HG02623 (cell line): ENCODE results near the gene PRPS1L1.

Experiments used
- ATAC-seq: cut with Tn5 transposase; IDR thresholded peaks from one replicate; pipeline ENCODE4 v1.9.1; 2021; ENCODE audit warnings: moderate library complexity; ENCODE audit not compliant: unreplicated experiment

Gene PRPS1L1

DNA sequence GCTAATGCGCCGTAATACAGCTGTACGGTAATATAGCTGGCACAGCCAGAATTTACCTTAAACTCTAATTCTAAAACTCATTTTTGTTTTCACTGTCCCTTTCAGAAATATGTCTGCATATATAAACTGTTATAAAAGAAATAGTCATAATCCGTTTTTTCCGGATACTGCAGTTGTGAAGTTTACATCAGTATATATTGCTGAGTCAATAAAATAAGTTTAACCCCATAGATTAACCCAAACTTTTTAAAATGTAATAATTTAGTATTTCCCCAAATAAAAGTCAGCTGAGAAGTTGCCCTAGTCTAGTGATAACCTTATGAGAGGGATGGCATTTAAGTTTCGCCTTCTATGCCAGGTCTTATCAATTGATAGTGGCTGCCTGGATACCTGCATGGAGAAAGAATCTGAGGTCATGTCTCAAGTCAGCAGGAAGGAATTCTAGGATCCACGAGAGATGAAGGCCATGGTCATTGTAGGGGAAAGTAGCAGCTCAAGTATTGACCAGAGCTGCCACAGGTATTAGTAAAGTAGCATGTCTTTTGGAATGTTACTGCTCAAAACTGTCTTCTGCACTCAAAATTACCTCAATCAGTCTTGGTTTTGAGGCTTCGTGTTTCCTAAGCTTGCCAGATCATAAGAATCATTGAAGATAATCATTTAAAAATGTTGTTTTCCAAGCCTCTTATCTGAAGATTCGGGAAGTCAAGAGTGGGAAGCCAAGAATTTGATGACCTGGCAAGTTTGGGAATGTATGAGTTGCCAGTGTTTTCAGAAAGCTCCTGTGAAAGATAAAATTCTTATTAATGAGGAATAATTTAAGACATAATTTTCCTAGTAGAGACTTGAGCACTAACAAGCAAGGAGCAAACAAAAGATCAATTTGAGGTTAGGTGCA lies 10.8 kb downstream of the PRPS1L1 start:
- ATAC-seq = no peak

DNA sequence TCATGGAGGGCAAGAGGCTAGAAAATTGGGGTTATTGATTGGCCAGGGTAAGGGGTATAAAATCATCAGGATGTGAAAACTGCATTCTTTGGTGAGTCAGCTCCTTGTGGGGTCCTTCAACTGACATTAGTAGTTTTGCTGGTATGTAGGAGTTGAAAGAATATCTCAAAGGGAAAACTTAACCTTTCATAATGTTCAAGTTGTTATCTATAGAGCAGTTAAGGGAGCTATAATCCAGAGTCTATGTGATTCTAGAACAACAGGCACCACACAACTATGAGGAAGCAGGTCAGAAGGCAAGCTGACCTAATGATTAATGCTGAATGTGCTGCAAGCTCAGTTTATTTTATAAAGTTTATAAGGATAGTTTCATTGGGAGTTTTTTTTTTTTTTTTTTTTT lies 13.7 kb downstream of the PRPS1L1 start:
- ATAC-seq = no peak

GRCh38 chr7:18004372-18004771 lies 23.3 kb downstream of the PRPS1L1 start:
- ATAC-seq = no peak

DNA sequence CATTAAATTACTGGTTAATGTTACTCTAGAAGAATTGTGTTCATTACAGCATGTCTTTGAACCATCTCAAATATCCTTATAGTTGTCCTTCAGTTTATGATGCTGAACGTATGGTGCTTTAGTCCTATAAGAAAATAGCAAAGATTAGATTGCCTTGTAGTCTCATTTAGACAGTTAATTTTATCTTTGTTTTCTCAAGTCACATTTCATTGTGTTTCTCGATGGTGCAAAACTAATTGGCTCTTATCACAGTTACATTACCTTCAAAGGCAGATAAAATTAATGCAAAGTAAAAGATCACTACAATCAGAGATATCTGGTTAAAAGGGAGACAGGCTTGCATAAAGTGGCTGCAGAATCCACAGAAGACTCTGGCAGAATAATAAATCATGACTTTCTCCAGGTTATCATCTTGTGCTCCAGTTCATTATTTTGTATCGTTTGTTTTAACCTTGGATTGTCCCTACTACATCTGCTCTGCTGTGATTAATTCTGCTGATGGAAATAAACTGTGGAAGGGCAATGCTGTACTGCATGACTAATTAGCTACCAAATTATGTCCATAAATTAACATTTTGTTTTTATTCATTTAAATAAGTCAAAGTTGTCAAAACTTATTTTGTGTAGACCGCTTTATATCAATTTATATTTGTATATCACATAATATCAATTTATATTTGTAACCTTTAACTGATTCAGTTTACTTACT lies 24.2 kb downstream of the PRPS1L1 start:
- no peak for ATAC-seq

- ATAC-seq = no peak
Observed at GRCh38 chr7:17998692-17999091, 29.0 kb downstream of the PRPS1L1 start.

DNA sequence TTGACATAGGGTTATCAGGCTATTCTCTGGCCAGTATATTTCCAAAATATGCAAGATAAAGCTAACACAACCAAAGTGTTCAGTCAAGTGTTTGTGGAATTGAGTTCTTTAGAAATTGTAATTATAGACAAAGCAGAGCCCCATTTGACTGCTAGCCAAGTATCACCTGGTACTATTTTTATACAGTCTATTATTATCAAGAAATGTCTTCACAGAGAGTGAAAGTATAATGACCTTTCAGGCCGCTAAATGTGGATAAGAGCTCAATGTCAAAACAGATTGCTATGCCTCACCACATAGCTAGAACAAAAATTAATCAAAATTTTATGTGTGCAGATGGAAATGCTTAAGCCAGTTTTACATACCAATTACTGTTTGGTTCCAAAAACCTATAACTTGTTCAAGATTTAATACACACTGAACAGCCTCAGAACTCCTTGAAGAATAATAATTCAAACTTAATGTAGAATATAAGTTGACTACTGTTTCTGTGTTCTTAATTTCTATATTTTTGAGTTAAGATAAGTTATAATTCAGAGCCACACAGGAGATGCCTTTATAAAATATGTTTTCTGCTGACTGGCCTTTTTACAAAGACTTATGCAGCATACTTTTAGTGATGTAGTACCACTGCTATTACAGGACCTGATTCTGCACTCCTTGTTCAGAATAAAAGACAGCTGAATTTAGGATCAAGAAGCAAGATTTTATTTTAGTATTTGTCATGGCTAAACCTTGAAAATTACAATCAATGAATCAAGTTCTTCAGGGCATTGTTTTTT lies 31.0 kb downstream of the PRPS1L1 start:
- ATAC-seq = no peak

GRCh38 chr7:17996040-17996439 lies 31.6 kb downstream of the PRPS1L1 start:
- ATAC-seq = no peak

DNA sequence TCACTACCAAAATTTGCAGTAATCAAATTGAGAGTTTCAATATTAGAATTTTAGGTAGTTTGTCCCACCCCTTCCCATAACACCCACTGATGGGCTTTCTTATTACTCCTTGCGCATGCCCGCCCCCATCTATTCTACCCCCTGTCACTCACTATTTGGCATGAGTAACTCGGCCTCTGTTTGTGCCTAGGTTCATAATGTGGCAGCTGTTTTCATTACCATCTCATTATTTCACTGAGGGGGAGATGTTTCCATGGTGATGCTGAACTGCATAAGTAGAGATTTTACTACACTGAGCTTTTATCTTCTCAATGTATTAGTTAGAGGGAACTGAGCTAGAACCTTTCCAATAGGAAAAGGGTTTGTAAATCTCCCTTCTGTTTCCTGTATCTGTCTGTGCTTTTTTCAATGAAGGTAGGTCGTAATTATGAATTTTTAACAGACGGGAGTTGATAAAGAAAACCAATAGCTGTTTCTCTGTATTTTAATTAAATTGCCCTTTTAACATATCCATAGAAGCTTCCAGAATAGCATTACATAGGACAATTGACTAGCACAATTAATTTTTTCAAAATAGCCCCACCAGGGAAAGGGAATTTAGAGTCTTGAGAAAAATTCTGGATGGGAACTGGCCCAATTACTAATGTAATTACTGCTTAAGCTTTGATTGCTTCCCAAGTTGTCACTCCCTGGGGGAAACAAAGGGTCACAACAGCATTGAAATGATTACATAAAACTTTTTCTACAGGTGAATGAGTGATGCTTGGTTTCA lies 33.4 kb downstream of the PRPS1L1 start:
- ATAC-seq = no peak

DNA sequence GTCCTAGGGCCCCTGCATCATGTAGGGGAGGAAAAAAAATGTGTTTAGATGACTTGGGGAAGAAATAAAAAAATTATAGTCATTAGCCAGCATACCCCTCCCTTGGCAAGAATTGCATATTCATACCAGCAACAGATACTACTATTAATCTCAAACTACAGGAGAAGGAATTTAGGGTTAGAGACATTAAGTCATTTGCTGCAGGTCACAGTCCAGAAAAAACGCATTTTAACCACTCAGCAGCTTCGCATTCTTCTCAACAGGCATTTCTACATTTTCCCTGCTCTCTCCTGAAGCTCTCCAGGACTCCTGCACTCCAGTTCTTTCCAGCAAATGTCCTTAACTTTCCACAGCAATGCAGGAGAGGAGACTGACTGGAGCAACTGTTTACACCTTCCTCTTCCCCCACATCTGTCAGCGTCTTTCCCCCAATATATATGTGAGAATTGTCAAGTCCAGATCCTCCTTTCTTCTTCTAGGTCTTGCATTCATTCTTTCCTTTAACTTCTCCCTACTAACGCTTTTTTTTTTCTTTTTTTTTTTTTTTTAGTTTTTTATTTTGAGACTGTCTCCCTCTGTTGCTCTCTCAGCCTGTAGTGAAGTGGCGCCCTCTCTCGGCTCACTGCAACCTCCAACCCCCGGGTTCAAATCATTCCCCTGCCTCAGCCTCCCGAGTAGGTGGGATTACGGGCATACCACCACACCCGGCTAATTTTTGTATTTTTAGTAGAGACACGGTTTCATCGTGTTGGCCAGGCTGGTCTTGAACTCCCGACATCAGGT lies 35.6 kb downstream of the PRPS1L1 start:
- ATAC-seq = no peak

GRCh38 chr7:17990761-17991160 lies 36.9 kb downstream of the PRPS1L1 start:
- ATAC-seq = no peak

GRCh38 chr7:17989546-17989945 lies 38.1 kb downstream of the PRPS1L1 start:
- no peak for ATAC-seq

- no peak for ATAC-seq
Observed at GRCh38 chr7:17988858-17989257, 38.8 kb downstream of the PRPS1L1 start.

DNA sequence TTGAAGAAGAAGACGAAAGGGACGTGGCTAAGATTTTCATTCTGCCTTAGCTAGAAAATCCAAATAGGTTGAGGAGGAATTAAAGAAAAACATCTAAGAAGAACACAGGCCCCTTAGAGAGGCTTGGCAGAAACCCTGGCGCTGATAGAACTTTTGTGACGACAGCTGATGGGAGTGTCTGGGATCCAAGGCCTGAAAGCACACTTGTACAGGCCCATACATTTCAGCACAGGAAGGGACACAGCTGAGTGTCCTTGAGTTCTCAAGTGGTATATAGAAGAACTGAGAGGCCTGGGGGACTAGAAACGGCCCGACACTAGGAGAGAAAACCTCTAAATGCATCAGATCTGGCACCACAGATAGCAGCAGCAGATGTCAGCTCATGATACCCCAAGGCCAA lies 39.5 kb downstream of the PRPS1L1 start:
- ATAC-seq = no peak

DNA sequence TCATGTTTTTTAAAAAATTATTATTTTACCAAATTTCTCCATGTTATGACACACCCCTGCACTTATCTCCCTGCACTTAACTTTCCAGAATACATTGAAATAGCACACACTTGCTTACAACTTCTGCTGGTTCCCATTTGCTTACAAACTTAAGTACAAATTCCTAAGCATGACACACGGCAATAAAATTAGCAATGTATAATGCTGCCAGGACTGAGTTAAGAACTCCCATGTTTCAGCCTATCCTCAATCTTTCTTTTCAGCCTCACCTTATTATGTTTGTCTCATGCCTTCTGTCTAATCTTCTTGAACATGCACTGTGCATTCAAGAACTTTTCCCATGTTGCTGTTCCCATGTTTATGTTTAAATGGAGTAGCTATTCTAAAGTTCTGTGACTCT lies 40.8 kb downstream of the PRPS1L1 start:
- no peak for ATAC-seq

GRCh38 chr7:17985473-17986239 lies 42.0 kb downstream of the PRPS1L1 start:
- ATAC-seq = no peak

DNA sequence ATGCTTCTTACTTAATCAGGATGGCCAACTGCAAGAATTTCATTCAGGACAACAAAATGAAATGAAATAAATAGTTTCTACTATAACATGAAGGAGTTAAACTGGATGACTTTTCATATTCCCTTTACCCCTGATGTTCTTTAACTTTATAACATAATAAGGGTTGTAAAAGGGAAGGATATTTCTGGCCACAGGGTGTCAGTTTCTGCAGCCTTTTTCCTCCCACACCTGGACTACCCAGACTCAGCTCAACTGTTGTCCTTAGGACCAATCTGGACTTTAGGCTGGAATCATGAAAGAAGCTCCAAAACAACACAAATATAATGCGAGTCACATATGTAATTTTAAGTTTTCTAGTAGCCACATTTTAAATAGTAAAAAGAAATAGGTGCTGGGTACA lies 43.4 kb downstream of the PRPS1L1 start:
- ATAC-seq = no peak

DNA sequence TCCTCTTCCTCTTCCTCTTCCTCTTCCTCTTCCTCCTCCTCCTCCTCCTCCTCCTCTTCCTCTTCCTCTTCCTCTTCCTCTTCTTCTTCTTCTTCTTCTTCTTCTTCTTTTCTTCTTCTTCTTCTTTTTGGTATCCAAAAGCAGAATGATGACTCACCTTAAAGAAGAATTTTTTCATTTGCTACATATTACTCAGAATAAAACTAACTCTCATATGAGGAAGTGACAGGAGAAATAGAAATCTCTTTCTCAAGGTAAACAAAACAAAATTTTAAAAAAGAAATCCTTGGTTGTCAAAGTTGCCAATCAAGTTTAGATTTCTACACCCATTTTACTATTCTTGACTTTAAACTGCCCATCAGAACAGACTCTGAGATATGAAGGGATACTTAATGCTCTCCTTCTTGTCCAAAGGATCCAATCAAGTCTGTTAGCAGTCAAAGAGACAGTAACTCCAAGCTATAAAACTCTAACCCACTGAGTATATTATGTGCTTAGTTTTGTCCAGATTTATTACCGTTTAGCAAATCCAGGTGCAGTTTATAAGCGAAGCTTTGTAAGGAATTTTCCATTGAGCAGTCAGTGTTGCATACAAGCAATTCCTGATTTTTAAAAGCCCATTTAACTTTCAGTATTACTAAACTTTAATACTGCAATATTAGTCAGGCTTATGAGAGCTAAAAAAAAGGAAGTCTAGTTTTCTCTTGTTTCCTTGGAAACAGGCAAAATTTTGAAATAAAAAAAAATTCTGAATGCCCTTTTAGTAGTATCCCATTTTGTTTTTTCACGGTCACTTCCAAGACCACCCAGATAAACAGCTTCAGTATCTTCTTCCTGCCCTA lies 44.2 kb downstream of the PRPS1L1 start:
- ATAC-seq = no peak

- ATAC-seq = no peak
Observed at GRCh38 chr7:17976952-17977351, 50.7 kb downstream of the PRPS1L1 start.
